ENCODE measurements around the gene ELK4. TPM values are rescaled to one million over a fixed set of nuclear protein-coding genes. Genes with fewer than 3 reads are reported as not detected.
A peak's percentile ranks its signal among the peaks of the same experiment; 100 is the strongest.

The ELK4 gene
- total RNA-seq, 2 donors from 2014 or later, result 72.9 to 76.4 TPM

DNA sequence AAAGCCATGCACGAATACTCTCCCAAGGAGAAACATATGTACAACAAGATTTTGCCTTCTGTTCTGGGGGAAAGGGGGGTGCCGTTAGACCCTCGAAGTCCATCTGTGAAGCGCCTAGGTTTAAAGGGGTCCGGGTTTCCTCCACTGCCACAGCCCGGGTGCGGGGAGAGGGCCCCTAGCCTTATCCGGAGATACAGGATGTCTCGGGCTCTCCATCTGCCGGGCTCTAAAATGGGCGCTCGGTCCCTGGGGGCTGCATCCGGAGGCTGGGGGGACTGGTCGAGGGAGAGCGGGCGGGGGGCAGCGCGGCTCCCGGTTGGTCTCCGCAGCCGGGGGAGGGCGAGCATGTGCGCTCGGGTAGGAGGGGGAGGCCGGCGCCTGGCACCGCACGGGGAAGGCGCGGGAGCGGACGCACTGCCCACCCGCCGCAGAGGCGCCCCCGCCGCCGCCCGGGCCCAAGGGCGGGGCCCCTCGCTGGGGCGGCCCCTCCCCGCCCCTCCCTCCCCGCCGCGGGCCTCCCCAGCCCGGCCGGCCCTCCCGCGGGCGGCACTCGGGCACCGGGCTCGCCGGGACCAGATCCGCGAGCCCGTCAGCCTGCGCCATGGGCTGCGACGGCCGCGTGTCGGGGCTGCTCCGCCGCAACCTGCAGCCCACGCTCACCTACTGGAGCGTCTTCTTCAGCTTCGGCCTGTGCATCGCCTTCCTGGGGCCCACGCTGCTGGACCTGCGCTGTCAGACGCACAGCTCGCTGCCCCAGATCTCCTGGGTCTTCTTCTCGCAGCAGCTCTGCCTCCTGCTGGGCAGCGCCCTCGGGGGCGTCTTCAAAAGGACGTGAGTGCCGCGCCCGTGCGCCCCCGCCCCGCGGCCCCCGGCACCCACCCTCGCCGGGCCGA is 63.1 kb downstream of the ELK4 start:
- Mint-ChIP-seq H3K27ac (no peak overlapping the region), H3K4me1 (no peaks in the 10 kb centered on the region), H3K9me3 (no peaks in the 10 kb centered on the region), H3K4me3 (peak overlapping the region; percentile 33), H3K36me3 (ENCODE audit: low read depth) (no peaks in the 10 kb centered on the region), H3K27me3 (peaks cover 56% of the 10 kb centered on the region)
- ATAC-seq (replicated peaks), result peak; percentile 37

DNA sequence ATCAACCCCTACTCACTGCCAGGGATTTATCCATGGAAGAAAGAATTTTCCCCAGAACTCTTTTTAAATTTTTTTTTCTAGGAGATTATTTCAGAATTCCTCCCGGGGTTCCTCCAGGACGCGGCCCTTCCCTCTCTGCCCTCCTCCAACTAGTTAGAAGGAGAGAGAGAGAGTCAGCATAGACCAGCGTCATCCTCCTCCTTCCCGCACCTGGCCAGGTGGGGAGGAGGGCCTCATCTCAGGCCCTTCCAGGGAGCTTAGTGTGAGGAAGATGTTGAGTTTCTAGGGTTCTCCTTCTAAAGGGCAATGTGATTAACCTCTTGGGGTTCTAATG is 63.7 kb downstream of the ELK4 start:
- Mint-ChIP-seq H3K4me3 (peak overlapping the region; percentile 33), H3K36me3 (ENCODE audit: low read depth) (no peaks in the 10 kb centered on the region), H3K27ac (no peak overlapping the region), H3K9me3 (no peaks in the 10 kb centered on the region), H3K4me1 (no peaks in the 10 kb centered on the region), H3K27me3 (peaks cover 53% of the 10 kb centered on the region)
- no peak for ATAC-seq (replicated peaks)

DNA sequence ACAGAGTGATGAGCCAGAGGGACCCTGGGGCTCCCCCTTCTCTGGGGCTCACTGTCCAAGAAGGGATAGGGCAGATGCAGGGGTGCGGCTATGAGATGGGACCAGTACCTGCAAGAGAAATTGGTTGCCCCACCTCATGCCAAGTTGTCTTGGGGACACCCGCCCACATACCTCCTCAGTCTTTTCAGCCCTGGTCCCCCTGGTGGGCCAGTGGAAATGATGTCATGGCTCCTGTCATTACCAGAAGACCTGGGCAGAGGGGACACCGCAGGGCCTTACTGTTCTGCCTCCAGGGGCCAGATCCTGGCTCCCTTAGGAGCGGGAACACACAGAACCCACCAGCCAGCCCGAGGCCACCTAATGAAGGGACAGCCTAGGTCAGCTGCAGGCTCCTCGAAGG is 64.1 kb downstream of the ELK4 start:
- ATAC-seq (replicated peaks), result no peak
- H3K4me3 Mint-ChIP-seq, result no peak overlapping the region
- peaks cover 53% of the 10 kb centered on the region for H3K27me3 Mint-ChIP-seq
- H3K4me1 Mint-ChIP-seq, result no peaks in the 10 kb centered on the region
- H3K9me3 Mint-ChIP-seq, result no peaks in the 10 kb centered on the region
- H3K27ac Mint-ChIP-seq, result no peak overlapping the region
- no peaks in the 10 kb centered on the region for H3K36me3 Mint-ChIP-seq (ENCODE audit: low read depth)

DNA sequence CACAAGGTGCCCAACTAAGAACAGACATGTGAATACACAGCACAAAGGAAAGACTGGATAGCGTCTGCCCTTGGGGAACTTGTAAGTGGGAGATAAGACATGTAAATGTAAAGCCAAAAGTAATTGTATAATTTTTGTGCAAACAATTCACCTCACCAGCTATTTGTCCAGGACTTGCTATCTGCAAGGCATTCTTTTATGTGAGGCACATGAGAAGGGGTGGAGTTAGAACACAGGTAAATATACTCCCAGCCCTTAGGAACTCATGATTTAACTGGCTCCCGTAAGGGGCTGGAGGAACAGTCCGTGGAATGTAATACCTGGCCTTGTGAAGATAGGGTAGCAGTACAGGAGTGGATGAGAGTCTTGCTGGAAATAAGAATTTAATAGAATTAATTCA is 66.0 kb downstream of the ELK4 start:
- Mint-ChIP-seq H3K4me1 (no peaks in the 10 kb centered on the region), H3K27ac (no peak overlapping the region), H3K9me3 (peaks cover 3% of the 10 kb centered on the region), H3K36me3 (ENCODE audit: low read depth) (no peaks in the 10 kb centered on the region), H3K27me3 (peaks cover 47% of the 10 kb centered on the region), H3K4me3 (no peak overlapping the region)
- no peak for ATAC-seq (replicated peaks)

DNA sequence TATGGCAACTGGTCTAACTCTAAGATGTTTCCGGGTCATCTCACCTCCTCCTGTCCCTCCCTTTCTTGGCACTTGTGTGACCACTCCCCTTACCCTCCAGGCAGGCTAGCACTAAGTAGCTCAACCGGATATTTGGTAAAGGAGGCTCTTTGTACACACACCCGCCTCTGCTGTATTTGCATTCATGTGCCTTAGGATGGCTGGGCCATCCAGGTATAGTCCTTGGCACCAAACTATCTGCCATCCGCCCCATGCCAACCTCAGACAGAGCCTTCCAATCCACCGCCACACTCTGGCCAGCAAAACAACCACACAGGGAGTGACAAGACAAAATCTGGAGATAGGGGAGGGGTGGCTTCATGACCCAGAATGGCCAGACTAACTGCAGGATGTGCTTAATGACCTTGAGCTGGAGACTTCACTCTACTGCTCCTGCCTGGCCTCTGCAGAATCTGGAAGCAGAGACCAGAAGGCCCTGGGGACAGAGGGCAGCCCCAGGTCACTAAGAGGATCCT is 67.8 kb downstream of the ELK4 start:
- Mint-ChIP-seq H3K9me3 (peaks cover 3% of the 10 kb centered on the region), H3K4me3 (no peak overlapping the region), H3K27ac (no peak overlapping the region), H3K4me1 (no peaks in the 10 kb centered on the region), H3K27me3 (peaks cover 52% of the 10 kb centered on the region), H3K36me3 (ENCODE audit: low read depth) (no peaks in the 10 kb centered on the region)
- no peak for ATAC-seq (replicated peaks)

DNA sequence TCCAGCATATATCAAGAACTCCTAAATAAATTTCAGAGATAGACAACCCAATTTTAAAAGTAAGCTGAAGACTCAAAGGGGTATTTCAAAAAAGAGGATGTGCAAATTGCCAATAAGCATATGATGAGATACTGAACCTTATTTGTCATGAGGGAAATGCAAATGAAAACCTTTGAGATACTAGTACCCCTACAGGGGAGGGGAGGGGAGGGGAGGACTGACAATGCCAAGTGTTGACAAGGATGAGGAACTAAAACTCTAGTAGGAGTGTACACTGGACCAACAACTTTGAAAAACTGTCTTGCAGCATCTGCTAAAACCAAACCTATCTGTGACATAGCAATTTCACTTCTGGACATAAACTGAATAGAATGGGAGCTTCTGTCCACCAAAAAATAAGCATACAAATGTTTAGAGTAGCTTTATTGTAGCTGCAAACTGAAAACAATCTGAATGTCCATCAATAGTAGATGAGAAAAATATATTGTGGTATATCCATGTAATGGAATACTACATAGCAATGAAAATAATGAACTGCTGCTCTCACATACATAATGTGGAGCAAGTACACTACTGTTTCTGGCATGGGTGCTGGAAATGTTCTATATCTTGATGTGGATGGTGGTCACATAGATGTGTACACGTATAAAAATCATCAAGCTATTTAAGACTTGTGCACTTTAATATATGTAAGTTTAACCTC is 70.2 kb downstream of the ELK4 start:
- Mint-ChIP-seq H3K27me3 (peaks cover 56% of the 10 kb centered on the region), H3K4me1 (no peaks in the 10 kb centered on the region), H3K4me3 (no peak overlapping the region), H3K9me3 (peaks cover 3% of the 10 kb centered on the region), H3K27ac (no peak overlapping the region), H3K36me3 (ENCODE audit: low read depth) (no peaks in the 10 kb centered on the region)
- no peak for ATAC-seq (replicated peaks)

Other genes starting within 250 kb of the ELK4 start
- 1 to 10 TPM in 1 of 2 donors, under 1 TPM in 1; 0.61 to 1.1 TPM for gene LEMD1, start 210.0 kb downstream of the ELK4 start, total RNA-seq
- gene BLACAT1, start 176.0 kb downstream of the ELK4 start, total RNA-seq, result under 1 TPM; 0.61 to 0.95 TPM
- gene CDK18, start 127.3 kb downstream of the ELK4 start, total RNA-seq, result 1 to 10 TPM in 1 of 2 donors, under 1 TPM in 1; 0.91 to 3.0 TPM
- gene SLC45A3, start 48.5 kb upstream of the ELK4 start, total RNA-seq, result under 1 TPM; 0.37 to 0.63 TPM
- 100 to 1,000 TPM; 102 to 110 TPM for gene NUCKS1, start 118.2 kb upstream of the ELK4 start, total RNA-seq
- 10 to 100 TPM; 31.9 to 40.4 TPM for gene RAB29, start 143.5 kb upstream of the ELK4 start, total RNA-seq
- 10 to 100 TPM; 27.7 to 56.8 TPM for gene SLC41A1, start 181.2 kb upstream of the ELK4 start, total RNA-seq
- gene PM20D1, start 218.1 kb upstream of the ELK4 start, total RNA-seq, result under 1 TPM; 0.32 TPM

Data from activated T-helper 17 cell treated with anti-CD3 and anti-CD28 coated beads, Interleukin-2, amount 50 U/mL, for 72 hours (primary cell).